ENCODE data around the gene ROBO2. TPM values are rescaled to one million over a fixed set of nuclear protein-coding genes. Genes with fewer than 3 reads are reported as not detected.

The ROBO2 gene
- total RNA-seq, 4 donors from 2014 or later: 0.20 to 0.41 (median 0.32) TPM; not detected in 1

GRCh38 chr3:77283108-77283507 lies 243.2 kb downstream of the ROBO2 start:
- no peak for TF ChIP-seq CTCF (IDR thresholded peaks at IDR 0.05)
- no peak for TF ChIP-seq POLR2A (IDR thresholded peaks at IDR 0.05)
- TF ChIP-seq POLR2AphosphoS5 (IDR thresholded peaks at IDR 0.05): no peak
- TF ChIP-seq EP300 (IDR thresholded peaks at IDR 0.05; ENCODE audit: low read depth): no peak
- no peak overlapping the region for H3K27ac ChIP-seq
- intact Hi-C loops (cut with DNase I; ENCODE audit: low total_unique reads) (no loop called here), in situ Hi-C loops (cut with MboI; ENCODE audit: low pct_ligation_motif_present in 1 of 4, low pct_unique_long_range_greater_than_20kb in 1 of 4, low sequenced_read_pairs in 3 of 4) (no loop called here)
- H3K9me3 ChIP-seq: no peaks in the 10 kb centered on the region
- no peak for DNase-seq
- H3K27me3 ChIP-seq: no peaks in the 10 kb centered on the region
- WGBS, 2 donors (ENCODE audit: low coverage in 1 of 2): 69 to 84% methylated on average over 4 of the region's 4 CpGs
- no peak overlapping the region for H3K4me3 ChIP-seq
- no peaks in the 10 kb centered on the region for H3K36me3 ChIP-seq
- H3K4me1 ChIP-seq: no peaks in the 10 kb centered on the region

GRCh38 chr3:77288348-77288747 lies 248.4 kb downstream of the ROBO2 start:
- in situ Hi-C loops (cut with MboI; ENCODE audit: low pct_ligation_motif_present in 1 of 4, low pct_unique_long_range_greater_than_20kb in 1 of 4, low sequenced_read_pairs in 3 of 4) (no loop called here), intact Hi-C loops (cut with DNase I; ENCODE audit: low total_unique reads) (no loop called here)
- Histone ChIP-seq H3K36me3 (no peaks in the 10 kb centered on the region), H3K27ac (no peak overlapping the region), H3K27me3 (no peaks in the 10 kb centered on the region), H3K4me1 (no peaks in the 10 kb centered on the region), H3K9me3 (no peaks in the 10 kb centered on the region), H3K4me3 (no peak overlapping the region)
- WGBS, 2 donors (ENCODE audit: low coverage in 1 of 2): 57 to 78% methylated on average over 1 of the region's 1 CpG
- no peak for DNase-seq
- TF ChIP-seq EP300 (IDR thresholded peaks at IDR 0.05; ENCODE audit: low read depth): no peak
- no peak for TF ChIP-seq CTCF (IDR thresholded peaks at IDR 0.05)
- TF ChIP-seq POLR2A (IDR thresholded peaks at IDR 0.05): no peak
- TF ChIP-seq POLR2AphosphoS5 (IDR thresholded peaks at IDR 0.05): no peak

- 70 to 77% methylated on average over 5 of the region's 5 CpGs for WGBS, 2 donors (ENCODE audit: low coverage in 1 of 2)
- Histone ChIP-seq H3K4me1 (no peaks in the 10 kb centered on the region), H3K9me3 (no peaks in the 10 kb centered on the region), H3K27me3 (no peaks in the 10 kb centered on the region), H3K4me3 (no peak overlapping the region), H3K27ac (no peak overlapping the region), H3K36me3 (no peaks in the 10 kb centered on the region)
- no peak for DNase-seq
- intact Hi-C loops (cut with DNase I; ENCODE audit: low total_unique reads) (no loop called here), in situ Hi-C loops (cut with MboI; ENCODE audit: low pct_ligation_motif_present in 1 of 4, low pct_unique_long_range_greater_than_20kb in 1 of 4, low sequenced_read_pairs in 3 of 4) (no loop called here)
- TF ChIP-seq POLR2AphosphoS5 (IDR thresholded peaks at IDR 0.05): no peak
- no peak for TF ChIP-seq EP300 (IDR thresholded peaks at IDR 0.05; ENCODE audit: low read depth)
- no peak for TF ChIP-seq CTCF (IDR thresholded peaks at IDR 0.05)
- no peak for TF ChIP-seq POLR2A (IDR thresholded peaks at IDR 0.05)
These were observed 256.6 kb downstream of the ROBO2 start for GRCh38 chr3:77296527-77296926.

GRCh38 chr3:77298417-77298816 lies 258.5 kb downstream of the ROBO2 start:
- Histone ChIP-seq H3K27ac (no peak overlapping the region), H3K36me3 (no peaks in the 10 kb centered on the region), H3K27me3 (no peaks in the 10 kb centered on the region), H3K4me3 (no peak overlapping the region), H3K4me1 (no peaks in the 10 kb centered on the region), H3K9me3 (no peaks in the 10 kb centered on the region)
- WGBS, 2 donors (ENCODE audit: low coverage in 1 of 2): 58 to 67% methylated on average over 1 of the region's 1 CpG
- intact Hi-C loops (cut with DNase I; ENCODE audit: low total_unique reads): no loop called here
- DNase-seq: no peak
- no peak for TF ChIP-seq CTCF (IDR thresholded peaks at IDR 0.05)
- TF ChIP-seq POLR2A (IDR thresholded peaks at IDR 0.05): no peak
- no peak for TF ChIP-seq POLR2AphosphoS5 (IDR thresholded peaks at IDR 0.05)
- TF ChIP-seq EP300 (IDR thresholded peaks at IDR 0.05; ENCODE audit: low read depth): no peak
- in situ Hi-C loops (cut with MboI; ENCODE audit: low pct_ligation_motif_present in 1 of 4, low pct_unique_long_range_greater_than_20kb in 1 of 4, low sequenced_read_pairs in 3 of 4): no loop called here
